Measurements from ENCODE around the gene PRR20G.

- TF ChIP-seq CTCF (IDR thresholded peaks at IDR 0.05; ENCODE audit: borderline replicate concordance, extremely low read depth, low read length, poor library complexity, severe bottlenecking) (no peak), EZH2 (IDR thresholded peaks at IDR 0.05; ENCODE audit: borderline replicate concordance, low read depth, low read length, severe bottlenecking) (no peak)
These were observed 12.5 kb downstream of the PRR20G start for GRCh38 chr3:127275287-127275781.
